Sigmoid colon (tissue), 7 donors: ENCODE data around the gene PER3. TPM values are rescaled to one million over a fixed set of nuclear protein-coding genes. Genes with fewer than 3 reads are reported as not detected.

Experiments
- DNase-seq: peaks from one replicate; pipeline ENCODE4 v3.0.0-alpha.2; 2019
- H3K27ac ChIP-seq, 4 donors: fragments of 200-600 bp; sonication (generic); one replicate each; pipeline ENCODE4 v1.5.1; 2016 to 2019; ENCODE audit warnings: mild to moderate bottlenecking in 1 of 4
- H3K27me3 ChIP-seq, 3 donors: fragments of 200-600 bp; sonication (generic); one replicate each; pipeline ENCODE4 v1.5.1; 2019; ENCODE audit warnings: mild to moderate bottlenecking in 1 of 3
- H3K36me3 ChIP-seq, 4 donors: fragments of 200-600 bp; sonication (generic); one replicate each; pipeline ENCODE4 v1.5.1; 2016 to 2019
- H3K4me1 ChIP-seq, 4 donors: fragments of 200-600 bp; sonication (generic); one replicate each; pipeline ENCODE4 v1.5.1; 2017 to 2019
- H3K4me3 ChIP-seq, 4 donors: fragments of 200-600 bp; sonication (generic); one replicate each; pipeline ENCODE4 v1.5.1; 2017 to 2019; ENCODE audit warnings: mild to moderate bottlenecking in 2 of 4, moderate library complexity in 1 of 4
- H3K9me3 ChIP-seq, 4 donors: fragments of 200-600 bp in 3 of 4; sonication (generic) in 3 of 4; one replicate each; pipeline versions ENCODE4 v1.5.1 to v1.6.1; 2013 to 2019
- EP300 ChIP-seq, 4 donors: sonication (generic); formaldehyde crosslinking; IDR thresholded peaks; one replicate each; pipeline ENCODE4 v1.6.1; 2017; ENCODE audit warnings: antibody characterized with exemption in 4 of 4
- POLR2A ChIP-seq, 2 donors: fragments of 450-650 bp; IDR thresholded peaks; one replicate each; pipeline ENCODE4 v1.6.1; 2016; ENCODE audit warnings: antibody characterized with exemption in 2 of 2, mild to moderate bottlenecking in 2 of 2, moderate library complexity in 2 of 2
- POLR2AphosphoS5 ChIP-seq, 4 donors: sonication (generic); formaldehyde crosslinking; IDR thresholded peaks; one replicate each; pipeline ENCODE4 v1.6.1; 2017; ENCODE audit warnings: antibody characterized with exemption in 4 of 4
- WGBS, 2 donors: extraction: QIAGEN DNeasy Blood & Tissue Kit; methylation state at CpG; one replicate each; pipeline ENCODE4 v1.1.7; 2013; 5-methylcytosine and 5-hydroxymethylcytosine counted together
- intact Hi-C: fragments of 100-400 bp; cut with DNase I; formaldehyde crosslinking; loops from one replicate; pipeline ENCODE4 v1.15.1; 2023
- polyA plus RNA-seq, 3 donors: library from polyadenylated mRNA; stranded (reverse); fragments of 200-250 nt; gene quantifications; one replicate each; pipeline ENCODE4 v1.2.3, GENCODE V29; 2013
- total RNA-seq, 4 donors: library from RNA; depleted of rRNA; stranded (reverse); fragments of >200 nt; gene quantifications; one replicate each; pipeline ENCODE4 v1.1.0, GENCODE V29; 2016
- TF ChIP-seq, protein P1 (sequence below), 4 experiments: fragments of 450-650 bp in 3 of 4; fragments of 200-600 bp in 1 of 4; IDR thresholded peaks; one replicate each; pipeline ENCODE4 v1.5.1; 2016 to 2019; ENCODE audit warnings: antibody characterized with exemption in 4 of 4, mild to moderate bottlenecking in 3 of 4, moderate library complexity in 2 of 4
- donor health status: healthy with polysubstance abuse.
- donor health status: Bipolar disorder and iron deficiency.
- donor health status: healthy.

Gene PER3
- total and polyA plus RNA-seq, 7 donors: 2.1 to 57.1 (median 36.1) TPM

DNA sequence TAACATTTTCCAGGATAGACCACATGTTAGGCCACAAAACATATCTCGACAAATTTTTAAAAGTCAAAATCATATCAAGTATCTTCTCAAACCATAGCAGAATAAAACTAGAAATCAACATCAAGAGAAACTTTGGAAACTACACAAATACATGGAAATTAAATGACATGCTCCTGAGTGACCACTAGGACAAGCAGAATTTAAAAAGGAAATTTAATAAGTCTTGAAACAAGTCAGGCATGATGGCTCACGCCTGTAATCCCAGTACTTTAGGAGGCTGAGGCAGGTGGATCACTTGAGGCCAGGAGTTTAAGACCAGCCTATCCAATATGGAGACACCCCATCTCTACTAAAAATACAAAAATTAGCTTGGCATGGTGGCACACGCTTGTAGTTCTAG, 95.1 kb downstream of the PER3 start:
- Histone ChIP-seq H3K4me3 (no peak overlapping the region), H3K27me3 (no peaks in the 10 kb centered on the region), H3K27ac (no peak overlapping the region), H3K4me1 (no peaks in the 10 kb centered on the region), H3K9me3 (peaks cover 0 to 5% (median 0%) of the 10 kb centered on the region in 4 donors), H3K36me3 (no peaks in the 10 kb centered on the region)
- no peak for TF ChIP-seq POLR2A (IDR thresholded peaks at IDR 0.05)
- TF ChIP-seq, protein P1, sequence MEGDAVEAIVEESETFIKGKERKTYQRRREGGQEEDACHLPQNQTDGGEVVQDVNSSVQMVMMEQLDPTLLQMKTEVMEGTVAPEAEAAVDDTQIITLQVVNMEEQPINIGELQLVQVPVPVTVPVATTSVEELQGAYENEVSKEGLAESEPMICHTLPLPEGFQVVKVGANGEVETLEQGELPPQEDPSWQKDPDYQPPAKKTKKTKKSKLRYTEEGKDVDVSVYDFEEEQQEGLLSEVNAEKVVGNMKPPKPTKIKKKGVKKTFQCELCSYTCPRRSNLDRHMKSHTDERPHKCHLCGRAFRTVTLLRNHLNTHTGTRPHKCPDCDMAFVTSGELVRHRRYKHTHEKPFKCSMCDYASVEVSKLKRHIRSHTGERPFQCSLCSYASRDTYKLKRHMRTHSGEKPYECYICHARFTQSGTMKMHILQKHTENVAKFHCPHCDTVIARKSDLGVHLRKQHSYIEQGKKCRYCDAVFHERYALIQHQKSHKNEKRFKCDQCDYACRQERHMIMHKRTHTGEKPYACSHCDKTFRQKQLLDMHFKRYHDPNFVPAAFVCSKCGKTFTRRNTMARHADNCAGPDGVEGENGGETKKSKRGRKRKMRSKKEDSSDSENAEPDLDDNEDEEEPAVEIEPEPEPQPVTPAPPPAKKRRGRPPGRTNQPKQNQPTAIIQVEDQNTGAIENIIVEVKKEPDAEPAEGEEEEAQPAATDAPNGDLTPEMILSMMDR (IDR thresholded peaks at IDR 0.05): no peak
- TF ChIP-seq EP300 (IDR thresholded peaks at IDR 0.05): no peak
- TF ChIP-seq POLR2AphosphoS5 (IDR thresholded peaks at IDR 0.05): no peak
- WGBS, 2 donors: 88 to 93% methylated on average over 3 of the region's 3 CpGs
- intact Hi-C loops: no loop called here
- DNase-seq: no peak

DNA sequence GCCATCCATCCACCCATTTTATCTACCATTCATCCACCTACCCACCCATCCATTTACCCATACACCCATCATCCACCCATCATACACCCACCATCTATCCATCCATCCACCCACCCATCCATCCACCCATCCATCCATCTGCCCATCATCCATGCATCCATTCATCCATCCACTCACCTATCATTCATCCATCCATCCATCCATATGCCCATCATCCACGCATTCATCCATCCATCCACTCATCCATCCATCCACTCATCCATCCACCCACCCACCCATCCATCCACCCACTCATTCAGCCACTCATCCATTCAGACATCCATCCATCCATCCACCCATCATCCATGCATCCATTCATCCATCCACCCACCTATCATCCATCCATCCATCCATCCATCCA, 100.7 kb downstream of the PER3 start:
- no peak for DNase-seq
- H3K9me3 ChIP-seq: no peaks in the 10 kb centered on the region
- peaks cover 3 to 34% (median 18%) of the 10 kb centered on the region in 3 donors for H3K27me3 ChIP-seq
- TF ChIP-seq POLR2AphosphoS5 (IDR thresholded peaks at IDR 0.05): no peak
- no peak for TF ChIP-seq POLR2A (IDR thresholded peaks at IDR 0.05)
- TF ChIP-seq, protein P1 (IDR thresholded peaks at IDR 0.05): no peak
- TF ChIP-seq EP300 (IDR thresholded peaks at IDR 0.05): no peak
- H3K4me3 ChIP-seq: no peak overlapping the region
- H3K27ac ChIP-seq: no peak overlapping the region
- no peaks in the 10 kb centered on the region for H3K4me1 ChIP-seq
- no peaks in the 10 kb centered on the region for H3K36me3 ChIP-seq
- WGBS, 2 donors: 95 to 98% methylated on average over 1 of the region's 1 CpG
- intact Hi-C loops: no loop called here

DNA sequence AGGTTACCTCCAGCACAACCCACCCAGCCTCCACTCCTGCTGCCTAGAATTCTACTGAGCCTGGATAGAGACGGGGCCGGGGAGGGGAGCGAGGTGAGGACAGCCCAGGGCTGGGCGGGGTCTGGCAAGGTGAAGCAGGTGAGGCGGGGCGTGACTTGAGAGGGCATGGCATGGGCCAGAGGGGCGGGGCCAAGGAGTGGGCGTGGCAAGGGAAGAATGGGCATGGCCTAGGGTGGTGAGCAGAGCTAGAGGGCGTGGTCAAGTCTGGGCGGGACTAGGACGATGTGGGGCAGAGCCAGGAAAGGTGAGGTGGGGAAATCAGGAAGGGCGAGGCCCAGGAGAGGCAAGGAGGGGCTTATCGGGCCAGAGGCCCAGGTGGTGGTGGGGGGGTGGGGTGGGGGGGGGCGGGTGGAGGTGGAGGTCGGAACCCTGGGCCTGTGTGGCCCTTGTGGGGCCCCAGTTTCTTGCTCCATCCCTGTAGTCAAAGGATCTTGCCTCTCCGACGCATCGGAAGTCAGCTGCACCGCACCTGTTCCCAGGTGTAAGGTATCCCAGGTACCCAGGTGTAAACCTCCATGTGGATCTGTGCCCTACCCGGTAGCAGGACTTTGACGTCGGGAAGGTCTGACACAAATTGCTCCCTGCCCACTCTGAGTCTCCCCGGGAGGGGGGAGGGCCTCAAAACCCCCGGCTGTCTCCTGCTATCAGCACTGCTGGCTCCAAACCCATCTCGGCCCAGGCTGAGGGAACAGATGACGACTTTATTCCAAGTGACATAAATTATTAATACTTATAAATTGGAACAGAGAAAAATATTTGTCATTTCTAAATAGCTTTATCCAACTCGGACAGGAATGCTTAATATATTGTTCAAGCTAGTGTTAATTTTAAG, 101.7 kb downstream of the PER3 start:
- intact Hi-C loops: no loop called here
- H3K27ac ChIP-seq: no peak overlapping the region
- TF ChIP-seq POLR2A (IDR thresholded peaks at IDR 0.05) (no peak), EP300 (IDR thresholded peaks at IDR 0.05) (no peak), POLR2AphosphoS5 (IDR thresholded peaks at IDR 0.05) (no peak)
- TF ChIP-seq, protein P1 (IDR thresholded peaks at IDR 0.05): no peak
- 17 to 30% methylated on average over 27 of the region's 27 CpGs for WGBS, 2 donors
- no peaks in the 10 kb centered on the region for H3K9me3 ChIP-seq
- H3K4me3 ChIP-seq: no peak overlapping the region
- DNase-seq: no peak
- H3K4me1 ChIP-seq: no peaks in the 10 kb centered on the region
- H3K36me3 ChIP-seq: no peaks in the 10 kb centered on the region
- H3K27me3 ChIP-seq: peaks cover 3 to 40% (median 18%) of the 10 kb centered on the region in 3 donors

DNA sequence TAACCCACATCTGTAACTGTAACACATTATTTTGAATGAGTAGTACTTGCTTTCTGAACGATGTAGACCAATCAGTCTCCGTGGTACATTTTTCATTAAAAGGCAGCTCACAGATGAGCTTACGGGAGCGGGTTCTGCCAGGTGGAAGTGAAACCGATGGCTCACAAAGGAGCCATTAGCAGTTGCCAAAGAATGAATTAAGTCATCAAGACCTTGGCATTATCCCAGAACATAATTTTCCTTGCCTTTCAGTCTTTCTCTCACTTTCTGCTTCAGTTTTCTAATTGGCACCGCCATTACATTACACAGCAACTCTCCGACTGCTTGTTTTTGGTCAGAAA, 102.3 kb downstream of the PER3 start:
- Histone ChIP-seq H3K9me3 (no peaks in the 10 kb centered on the region), H3K27ac (no peak overlapping the region), H3K4me1 (no peaks in the 10 kb centered on the region), H3K27me3 (peaks cover 3 to 40% (median 18%) of the 10 kb centered on the region in 3 donors), H3K4me3 (no peak overlapping the region), H3K36me3 (no peaks in the 10 kb centered on the region)
- DNase-seq: no peak
- 73 to 76% methylated on average over 7 of the region's 7 CpGs for WGBS, 2 donors
- TF ChIP-seq EP300 (IDR thresholded peaks at IDR 0.05) (no peak), POLR2A (IDR thresholded peaks at IDR 0.05) (no peak), POLR2AphosphoS5 (IDR thresholded peaks at IDR 0.05) (no peak)
- TF ChIP-seq, protein P1 (IDR thresholded peaks at IDR 0.05): no peak
- intact Hi-C loops: no loop called here
